AG08396 (cell line): ENCODE measurements around the gene FBXO9.

Source experiments
- DNase-seq: peaks from one replicate; pipeline ENCODE4 v3.0.0; 2012; ENCODE audit warnings: low spot score, mixed read lengths

Gene FBXO9

GRCh38 chr6:53095270-53095669 is 30.1 kb downstream of the FBXO9 start:
- DNase-seq, result no peak

- peak; percentile 31 for DNase-seq
Measured at GRCh38 chr6:53095716-53096115, 30.5 kb downstream of the FBXO9 start.

GRCh38 chr6:53100561-53100960 is 35.4 kb downstream of the FBXO9 start:
- DNase-seq, result no peak

GRCh38 chr6:53101006-53101405 is 35.8 kb downstream of the FBXO9 start:
- DNase-seq, result no peak

- DNase-seq, result no peak
Measured at GRCh38 chr6:53103993-53104675, 38.9 kb downstream of the FBXO9 start.

GRCh38 chr6:53104916-53105315 is 39.7 kb downstream of the FBXO9 start:
- no peak for DNase-seq

GRCh38 chr6:53107091-53107490 is 41.9 kb downstream of the FBXO9 start:
- DNase-seq, result peak; percentile 39

- no peak for DNase-seq
Measured at GRCh38 chr6:53109612-53110011, 44.4 kb downstream of the FBXO9 start.

- DNase-seq, result no peak
Measured at GRCh38 chr6:53111865-53112264, 46.7 kb downstream of the FBXO9 start.

GRCh38 chr6:53112404-53112803 is 47.2 kb downstream of the FBXO9 start:
- no peak for DNase-seq

GRCh38 chr6:53112871-53113270 is 47.7 kb downstream of the FBXO9 start:
- no peak for DNase-seq

- DNase-seq, result no peak
Measured at GRCh38 chr6:53113742-53114141, 48.5 kb downstream of the FBXO9 start.

GRCh38 chr6:53115113-53115512 is 49.9 kb downstream of the FBXO9 start:
- DNase-seq, result no peak

- no peak for DNase-seq
Measured at GRCh38 chr6:53115741-53116140, 50.5 kb downstream of the FBXO9 start.

- no peak for DNase-seq
Measured at GRCh38 chr6:53119349-53119748, 54.1 kb downstream of the FBXO9 start.

- DNase-seq, result peak; percentile 37
Measured at GRCh38 chr6:53119772-53120409, 54.7 kb downstream of the FBXO9 start.

GRCh38 chr6:53124131-53124800 is 59.1 kb downstream of the FBXO9 start:
- DNase-seq, result no peak

- DNase-seq, result no peak
Measured at GRCh38 chr6:53125276-53125675, 60.1 kb downstream of the FBXO9 start.

GRCh38 chr6:53128842-53129241 is 63.6 kb downstream of the FBXO9 start:
- DNase-seq, result no peak

GRCh38 chr6:53130569-53131290 is 65.5 kb downstream of the FBXO9 start:
- no peak for DNase-seq

- no peak for DNase-seq
Measured at GRCh38 chr6:53133961-53134360, 68.8 kb downstream of the FBXO9 start.

GRCh38 chr6:53134601-53135235 is 69.5 kb downstream of the FBXO9 start:
- no peak for DNase-seq
